ENCODE measurements around the gene SULT1E1. TPM values are rescaled to one million over a fixed set of nuclear protein-coding genes. Genes with fewer than 3 reads are reported as not detected.

The SULT1E1 gene
- total and polyA plus RNA-seq, 4 donors = 1.8 to 63.0 (median 20.4) TPM

GRCh38 chr4:69881173-69881773 is 21.3 kb upstream of the SULT1E1 start (continued):
- no peak for TF ChIP-seq EGR1 (IDR thresholded peaks at IDR 0.05; ENCODE audit: low read depth in 2 of 2)

GRCh38 chr4:69878250-69878649 is 18.3 kb upstream of the SULT1E1 start:
- peaks cover 0 to 1% (median 0%) of the 10 kb centered on the region in 4 donors for H3K9me3 ChIP-seq (ENCODE audit: control insufficient read depth in 4 of 4, low read length in 3 of 4)
- TF ChIP-seq YY1 (IDR thresholded peaks at IDR 0.05) (no peak), GABPA (IDR thresholded peaks at IDR 0.05 in 1 of 2, conservative IDR thresholded peaks at IDR 0.05 in 1 of 2) (no peak), NR2F2 (IDR thresholded peaks at IDR 0.05) (no peak), EGR1 (IDR thresholded peaks at IDR 0.05; ENCODE audit: low read depth in 2 of 2) (no peak), CTCF (IDR thresholded peaks at IDR 0.05; ENCODE audit: low read depth, low read length, missing input control) (no peak), MAX (IDR thresholded peaks at IDR 0.05) (no peak), RXRA (IDR thresholded peaks at IDR 0.05) (no peak), JUND (IDR thresholded peaks at IDR 0.05) (no peak), ZBTB33 (IDR thresholded peaks at IDR 0.05) (no peak), RAD21 (IDR thresholded peaks at IDR 0.05) (no peak), HNF4G (IDR thresholded peaks at IDR 0.05) (no peak), ATF3 (IDR thresholded peaks at IDR 0.05) (no peak), SP1 (IDR thresholded peaks at IDR 0.05) (no peak), REST (IDR thresholded peaks at IDR 0.05) (no peak), FOXA1 (IDR thresholded peaks at IDR 0.05) (no peak), TAF1 (conservative IDR thresholded peaks at IDR 0.05) (no peak), HNF4A (conservative IDR thresholded peaks at IDR 0.05) (no peak)
- no peak for DNase-seq (ENCODE audit: low spot score)
- H3K27ac ChIP-seq (ENCODE audit: low read depth in 1 of 2, low read length in 2 of 2) = no peak overlapping the region
- no peaks in the 10 kb centered on the region for H3K36me3 ChIP-seq (ENCODE audit: control insufficient read depth in 4 of 4, insufficient read depth in 3 of 4, low read depth in 1 of 4, low read length in 3 of 4)
- 75% methylated on average over 2 of the region's 2 CpGs for WGBS
- no peak overlapping the region for H3K9ac ChIP-seq (ENCODE audit: low read depth in 1 of 2, low read length in 2 of 2)
- no peaks in the 10 kb centered on the region for H3K27me3 ChIP-seq (ENCODE audit: control insufficient read depth in 4 of 4, insufficient read depth in 4 of 4, low read length in 3 of 4)
- H3K4me3 ChIP-seq (ENCODE audit: low read depth in 1 of 3, low read length in 3 of 3) = no peak overlapping the region
- peaks cover 1 to 14% (median 9%) of the 10 kb centered on the region in 4 donors for H3K4me1 ChIP-seq (ENCODE audit: control insufficient read depth in 4 of 4, insufficient read depth in 4 of 4, low read length in 3 of 4)
